Immature natural killer cell (primary cell): ENCODE results near the gene C17orf75. TPM values are rescaled to one million over a fixed set of nuclear protein-coding genes. Genes with fewer than 3 reads are reported as not detected.
A peak's percentile ranks its signal among the peaks of the same experiment; 100 is the strongest.

ENCODE experiments used
- DNase-seq, 3 donors: peaks; one replicate each; pipeline ENCODE4 v3.0.0; 2022; ENCODE audit warnings: mixed read lengths in 1 of 3
- H3K27ac Mint-ChIP-seq, 6 donors: one replicate each; pipeline ENCODE4 v1.8.0; 2020; ENCODE audit warnings: mixed read lengths in 6 of 6, mild to moderate bottlenecking in 5 of 6, inconsistent platforms in 4 of 6, moderate library complexity in 3 of 6
- H3K27me3 Mint-ChIP-seq, 3 donors: one replicate each; pipeline ENCODE4 v1.8.0; 2020 to 2021; ENCODE audit warnings: low read depth in 3 of 3, mild to moderate bottlenecking in 3 of 3, mixed read lengths in 3 of 3, moderate library complexity in 3 of 3, inconsistent platforms in 1 of 3
- H3K36me3 Mint-ChIP-seq, 3 donors: one replicate each; pipeline ENCODE4 v1.8.0; 2020; ENCODE audit warnings: mixed read lengths in 3 of 3, inconsistent platforms in 2 of 3, mild to moderate bottlenecking in 2 of 3
- H3K4me1 Mint-ChIP-seq, 2 donors: one replicate each; pipeline ENCODE4 v1.8.0; 2020; ENCODE audit warnings: inconsistent platforms in 2 of 2, mild to moderate bottlenecking in 2 of 2, mixed read lengths in 2 of 2, moderate library complexity in 1 of 2
- H3K4me3 Mint-ChIP-seq, 5 donors: one replicate each; pipeline ENCODE4 v1.8.0; 2020; ENCODE audit warnings: mild to moderate bottlenecking in 5 of 5, mixed read lengths in 5 of 5, inconsistent platforms in 3 of 5, moderate library complexity in 3 of 5
- H3K9me3 Mint-ChIP-seq, 6 donors: one replicate each; pipeline ENCODE4 v1.8.0; 2020; ENCODE audit warnings: mild to moderate bottlenecking in 6 of 6, mixed read lengths in 6 of 6, inconsistent platforms in 4 of 6, moderate library complexity in 3 of 6
- polyA plus RNA-seq, 3 donors: library from polyadenylated mRNA; unstranded; fragments of 300-500 nt; fragmentation: Illumina TruSeq; gene quantifications; one replicate each; pipeline ENCODE4 v1.2.3, GENCODE V29; 2021

Gene C17orf75
- polyA plus RNA-seq, 3 donors from 2014 or later = 9.8 to 18.5 (median 12.0) TPM

- H3K36me3 Mint-ChIP-seq = no peaks in the 10 kb centered on the region
- H3K27me3 Mint-ChIP-seq = peaks cover 0 to 3% (median 1%) of the 10 kb centered on the region in 3 donors
- no peak overlapping the region for H3K4me3 Mint-ChIP-seq
These were observed 27.3 kb downstream of the C17orf75 start for GRCh38 chr17:32314636-32315035.

GRCh38 chr17:32311028-32311536 lies 30.9 kb downstream of the C17orf75 start:
- H3K36me3 Mint-ChIP-seq = no peaks in the 10 kb centered on the region
- no peak for DNase-seq
- H3K4me3 Mint-ChIP-seq = no peak overlapping the region
- H3K9me3 Mint-ChIP-seq = no peaks in the 10 kb centered on the region
- H3K27ac Mint-ChIP-seq = no peak overlapping the region
- H3K27me3 Mint-ChIP-seq = peaks cover 1 to 3% (median 3%) of the 10 kb centered on the region in 3 donors
- H3K4me1 Mint-ChIP-seq = no peaks in the 10 kb centered on the region

More at GRCh38 chr17:32314636-32315035, 27.3 kb downstream of the C17orf75 start:
- H3K27ac Mint-ChIP-seq = no peak overlapping the region
- H3K4me1 Mint-ChIP-seq = peaks cover 4 to 6% of the 10 kb centered on the region in 2 donors
- no peak for DNase-seq
- no peaks in the 10 kb centered on the region for H3K9me3 Mint-ChIP-seq

- peaks cover 0 to 3% (median 2%) of the 10 kb centered on the region in 3 donors for H3K27me3 Mint-ChIP-seq
- peak overlapping the region in 1 of 6 donors; percentile 17 for H3K27ac Mint-ChIP-seq
- no peak overlapping the region for H3K4me3 Mint-ChIP-seq
- no peaks in the 10 kb centered on the region for H3K9me3 Mint-ChIP-seq
- H3K36me3 Mint-ChIP-seq = no peaks in the 10 kb centered on the region
- DNase-seq = no peak
- H3K4me1 Mint-ChIP-seq = no peaks in the 10 kb centered on the region
These were observed 34.3 kb downstream of the C17orf75 start for GRCh38 chr17:32307658-32308057.

- Mint-ChIP-seq H3K4me1 (no peaks in the 10 kb centered on the region), H3K4me3 (no peak overlapping the region), H3K27me3 (peaks cover 2 to 5% (median 3%) of the 10 kb centered on the region in 3 donors), H3K36me3 (no peaks in the 10 kb centered on the region), H3K27ac (no peak overlapping the region), H3K9me3 (no peaks in the 10 kb centered on the region)
- no peak for DNase-seq
These were observed 36.9 kb downstream of the C17orf75 start for GRCh38 chr17:32305049-32305448.

GRCh38 chr17:32303781-32304288 lies 38.1 kb downstream of the C17orf75 start:
- Mint-ChIP-seq H3K36me3 (no peaks in the 10 kb centered on the region), H3K4me1 (no peaks in the 10 kb centered on the region), H3K9me3 (no peaks in the 10 kb centered on the region), H3K27ac (peak overlapping the region in 1 of 6 donors; percentile 4), H3K27me3 (peaks cover 2 to 5% (median 3%) of the 10 kb centered on the region in 3 donors), H3K4me3 (no peak overlapping the region)
- no peak for DNase-seq

- peaks cover 2 to 5% (median 3%) of the 10 kb centered on the region in 3 donors for H3K27me3 Mint-ChIP-seq
- H3K36me3 Mint-ChIP-seq = no peaks in the 10 kb centered on the region
- no peaks in the 10 kb centered on the region for H3K9me3 Mint-ChIP-seq
- DNase-seq = no peak
- peak overlapping the region in 1 of 6 donors; percentile 25 for H3K27ac Mint-ChIP-seq
- no peaks in the 10 kb centered on the region for H3K4me1 Mint-ChIP-seq
- no peak overlapping the region for H3K4me3 Mint-ChIP-seq
These were observed 38.9 kb downstream of the C17orf75 start for GRCh38 chr17:32302860-32303649.

- H3K36me3 Mint-ChIP-seq = no peaks in the 10 kb centered on the region
- H3K9me3 Mint-ChIP-seq = no peaks in the 10 kb centered on the region
- no peak for DNase-seq
- no peak overlapping the region for H3K27ac Mint-ChIP-seq
- peaks cover 0 to 5% (median 3%) of the 10 kb centered on the region in 3 donors for H3K27me3 Mint-ChIP-seq
- no peaks in the 10 kb centered on the region for H3K4me1 Mint-ChIP-seq
- H3K4me3 Mint-ChIP-seq = no peak overlapping the region
These were observed 39.9 kb downstream of the C17orf75 start for GRCh38 chr17:32302037-32302436.

- H3K4me1 Mint-ChIP-seq = no peaks in the 10 kb centered on the region
- no peaks in the 10 kb centered on the region for H3K36me3 Mint-ChIP-seq
- H3K27me3 Mint-ChIP-seq = peaks cover 0 to 5% (median 4%) of the 10 kb centered on the region in 3 donors
- H3K9me3 Mint-ChIP-seq = no peaks in the 10 kb centered on the region
- no peak overlapping the region for H3K27ac Mint-ChIP-seq
- H3K4me3 Mint-ChIP-seq = no peak overlapping the region
- no peak for DNase-seq
These were observed 42.3 kb downstream of the C17orf75 start for GRCh38 chr17:32299580-32300164.

GRCh38 chr17:32298721-32299579 lies 43.0 kb downstream of the C17orf75 start:
- DNase-seq = no peak
- H3K4me3 Mint-ChIP-seq = no peak overlapping the region
- H3K27ac Mint-ChIP-seq = no peak overlapping the region
- no peaks in the 10 kb centered on the region for H3K4me1 Mint-ChIP-seq
- H3K36me3 Mint-ChIP-seq = no peaks in the 10 kb centered on the region
- peaks cover 0 to 5% (median 4%) of the 10 kb centered on the region in 3 donors for H3K27me3 Mint-ChIP-seq
- H3K9me3 Mint-ChIP-seq = no peaks in the 10 kb centered on the region

- Mint-ChIP-seq H3K27me3 (peaks cover 0 to 4% (median 4%) of the 10 kb centered on the region in 3 donors), H3K4me1 (no peaks in the 10 kb centered on the region), H3K27ac (no peak overlapping the region), H3K36me3 (no peaks in the 10 kb centered on the region), H3K9me3 (no peaks in the 10 kb centered on the region), H3K4me3 (no peak overlapping the region)
- no peak for DNase-seq
These were observed 43.7 kb downstream of the C17orf75 start for GRCh38 chr17:32298298-32298697.

GRCh38 chr17:32297860-32298259 lies 44.1 kb downstream of the C17orf75 start:
- H3K27ac Mint-ChIP-seq = no peak overlapping the region
- no peak for DNase-seq
- H3K27me3 Mint-ChIP-seq = peaks cover 0 to 4% (median 4%) of the 10 kb centered on the region in 3 donors
- no peak overlapping the region for H3K4me3 Mint-ChIP-seq
- no peaks in the 10 kb centered on the region for H3K4me1 Mint-ChIP-seq
- H3K36me3 Mint-ChIP-seq = no peaks in the 10 kb centered on the region
- H3K9me3 Mint-ChIP-seq = no peaks in the 10 kb centered on the region

- no peaks in the 10 kb centered on the region for H3K4me1 Mint-ChIP-seq
- H3K27ac Mint-ChIP-seq = no peak overlapping the region
- H3K4me3 Mint-ChIP-seq = no peak overlapping the region
- H3K36me3 Mint-ChIP-seq = no peaks in the 10 kb centered on the region
- no peaks in the 10 kb centered on the region for H3K9me3 Mint-ChIP-seq
- peaks cover 0 to 4% (median 4%) of the 10 kb centered on the region in 3 donors for H3K27me3 Mint-ChIP-seq
- no peak for DNase-seq
These were observed 44.5 kb downstream of the C17orf75 start for GRCh38 chr17:32297424-32297823.

- Mint-ChIP-seq H3K4me3 (no peak overlapping the region), H3K9me3 (no peaks in the 10 kb centered on the region)
These were observed 49.9 kb downstream of the C17orf75 start for GRCh38 chr17:32292094-32292493.

More at GRCh38 chr17:32292094-32292493, 49.9 kb downstream of the C17orf75 start:
- Mint-ChIP-seq H3K27ac (no peak overlapping the region), H3K27me3 (peaks cover 1 to 8% (median 3%) of the 10 kb centered on the region in 3 donors), H3K4me1 (peaks cover 6 to 9% of the 10 kb centered on the region in 2 donors), H3K36me3 (peaks cover 0 to 4% (median 0%) of the 10 kb centered on the region in 3 donors)
- no peak for DNase-seq
